ENCODE results near the gene WDCP.
"Not testable (repeated sequence)": the region's sequence is repeated elsewhere in the genome, so short reads cannot be mapped to it uniquely, and the experiment has no call there.

The WDCP gene

GRCh38 chr2:24021122-24021998, 25.8 kb downstream of the WDCP start:
- FAIRE-seq, result no peak

- no peak for FAIRE-seq
These were observed 26.9 kb downstream of the WDCP start for GRCh38 chr2:24020244-24020643.

- FAIRE-seq, result no peak
These were observed 27.5 kb downstream of the WDCP start for GRCh38 chr2:24019729-24020128.

- no peak for FAIRE-seq
These were observed 28.9 kb downstream of the WDCP start for GRCh38 chr2:24018241-24018640.

- no peak for FAIRE-seq
These were observed 29.5 kb downstream of the WDCP start for GRCh38 chr2:24017711-24018110.

GRCh38 chr2:24016853-24017703, 30.1 kb downstream of the WDCP start:
- no peak for FAIRE-seq

GRCh38 chr2:24016376-24016761, 30.8 kb downstream of the WDCP start:
- no peak for FAIRE-seq

GRCh38 chr2:24015562-24016375, 31.4 kb downstream of the WDCP start:
- no peak for FAIRE-seq

- FAIRE-seq, result not testable (repeated sequence)
These were observed 32.3 kb downstream of the WDCP start for GRCh38 chr2:24014902-24015301.

- no peak for FAIRE-seq
These were observed 34.5 kb downstream of the WDCP start for GRCh38 chr2:24012521-24013188.

GRCh38 chr2:24011250-24012104, 35.7 kb downstream of the WDCP start:
- no peak for FAIRE-seq

- FAIRE-seq, result no peak
These were observed 36.5 kb downstream of the WDCP start for GRCh38 chr2:24010477-24011249.

GRCh38 chr2:24009680-24010476, 37.3 kb downstream of the WDCP start, which contains the start of gene MFSD2B:
MFSD2B (plus strand) TSS chr2:24010085; CDS start chr2:24010097, 12 bp downstream.
- no peak for FAIRE-seq

GRCh38 chr2:24009367-24009679, 37.9 kb downstream of the WDCP start:
- FAIRE-seq, result no peak

- no peak for FAIRE-seq
These were observed 38.4 kb downstream of the WDCP start for GRCh38 chr2:24008672-24009366.

- no peak for FAIRE-seq
These were observed 39.5 kb downstream of the WDCP start for GRCh38 chr2:24007693-24008092.

GRCh38 chr2:23994567-23994966, 52.6 kb downstream of the WDCP start:
- no peak for FAIRE-seq

GRCh38 chr2:23993736-23994269, 53.4 kb downstream of the WDCP start:
- no peak for FAIRE-seq

- FAIRE-seq, result no peak
These were observed 54.3 kb downstream of the WDCP start for GRCh38 chr2:23992931-23993330.
